Spleen (tissue), 11 donors: Measurements from ENCODE around the gene NUDT16L1. TPM values are rescaled to one million over a fixed set of nuclear protein-coding genes. Genes with fewer than 3 reads are reported as not detected.

Experiments used
- DNase-seq: peaks from one replicate; pipeline ENCODE4 v3.0.0-alpha.2; 2020
- H3K27ac ChIP-seq, 8 donors: fragments of 200-600 bp; sonication (generic) in 7 of 8; 1 replicate in 4 of 8; 2 replicates in 4 of 8; pipeline versions ENCODE4 v1.5.0 to v1.8.0; 2016 to 2021; ENCODE audit warnings: inconsistent platforms in 4 of 8, mild to moderate bottlenecking in 4 of 8, moderate library complexity in 1 of 8
- H3K27me3 ChIP-seq, 7 donors: fragments of 200-600 bp; sonication (generic) in 6 of 7; replicated peaks in 1 of 7; 1 replicate in 4 of 7; 2 replicates in 3 of 7; pipeline versions ENCODE4 v1.5.0 to v1.8.0; 2016 to 2021; ENCODE audit warnings: inconsistent platforms in 3 of 7, mild to moderate bottlenecking in 1 of 7
- H3K36me3 ChIP-seq, 6 donors: fragments of 200-600 bp; sonication (generic) in 5 of 6; 1 replicate in 4 of 6; 2 replicates in 2 of 6; pipeline versions ENCODE4 v1.5.0 to v1.8.0; 2016 to 2021; ENCODE audit warnings: inconsistent platforms in 2 of 6
- H3K4me1 ChIP-seq, 6 donors: fragments of 200-600 bp; sonication (generic) in 5 of 6; 1 replicate in 3 of 6; 2 replicates in 3 of 6; pipeline versions ENCODE4 v1.5.0 to v1.8.0; 2016 to 2021; ENCODE audit warnings: inconsistent platforms in 3 of 6
- H3K4me3 ChIP-seq, 8 donors: fragments of 200-600 bp; sonication (generic) in 7 of 8; 1 replicate in 4 of 8; 2 replicates in 4 of 8; pipeline versions ENCODE4 v1.5.0 to v1.8.0; 2016 to 2021; ENCODE audit warnings: inconsistent platforms in 4 of 8, mild to moderate bottlenecking in 4 of 8, moderate library complexity in 2 of 8
- H3K9me3 ChIP-seq, 8 donors: fragments of 200-600 bp; sonication (generic) in 7 of 8; 1 replicate in 4 of 8; 2 replicates in 4 of 8; pipeline versions ENCODE4 v1.5.0 to v1.8.0; 2016 to 2021; ENCODE audit warnings: inconsistent platforms in 4 of 8
- POLR2A ChIP-seq, 3 donors: fragments of 450-650 bp; IDR thresholded peaks; one replicate each; pipeline ENCODE4 v1.5.1; 2017; ENCODE audit warnings: antibody characterized with exemption in 3 of 3, mild to moderate bottlenecking in 1 of 3
- POLR2AphosphoS5 ChIP-seq, 3 donors: sonication (generic); formaldehyde crosslinking; IDR thresholded peaks; one replicate each; pipeline ENCODE4 v1.5.1; 2017; ENCODE audit warnings: antibody characterized with exemption in 3 of 3
- WGBS, 5 donors: extraction: QIAGEN DNeasy Blood & Tissue Kit in 3 of 5; methylation state at CpG; one replicate each; pipeline versions ENCODE4 v1.1.5 to v1.1.7; 2013 to 2018; 5-methylcytosine and 5-hydroxymethylcytosine counted together
- intact Hi-C: fragments of 100-400 bp; cut with DNase I; formaldehyde crosslinking; loops from one replicate; pipeline ENCODE4 v1.15.0; 2023; ENCODE audit warnings: low total_unique reads
- microRNA-seq, 3 donors: library from miRNA; unstranded; fragments of <30 nt; microRNA quantifications; one replicate each; pipeline versions ENCODE4 to v1.1.0, GENCODE V29; 2019 to 2020
- polyA plus RNA-seq, 3 donors: library from polyadenylated mRNA; stranded (reverse); fragments of 200-250 nt; gene quantifications; one replicate each; pipeline ENCODE4 v1.2.1, GENCODE V29; 2013
- small RNA-seq, 4 donors: library from RNA; depleted of rRNA; stranded (forward); fragments of <200 nt; gene quantifications; one replicate each; pipeline ENCODE3, GENCODE V24; 2016
- total RNA-seq, 7 donors: library from RNA; depleted of rRNA in 3 of 7; stranded (reverse); fragments of >200 nt in 3 of 7; fragmentation: NEBNext Ultra II Directional in 4 of 7; extraction: Animal tissue kit (Norgen Biotek cat#: 25700) in 4 of 7; gene quantifications; one replicate each; pipeline versions ENCODE4 v1.1.0 to v1.2.1, GENCODE V29; 2016 to 2021
- TF ChIP-seq, protein P1 (sequence below), 11 experiments: fragments of 200-600 bp in 7 of 11; fragments of 450-650 bp in 4 of 11; sonication (generic) in 4 of 11; IDR thresholded peaks in 8 of 11; conservative IDR thresholded peaks in 3 of 11; 1 replicate in 7 of 11; 2 replicates in 4 of 11; pipeline versions ENCODE4 v1.4.0 to v1.8.0; 2016 to 2021; ENCODE audit warnings: antibody characterized with exemption in 11 of 11, inconsistent platforms in 4 of 11, mild to moderate bottlenecking in 1 of 11
- donor health status: healthy with polysubstance abuse.
- donor health status: DM: no; HTN: no; CAD: no; lungs with moderate emphysema.
- donor health status: DM: no; HTN: no; CAD: no.
- donor health status: Bipolar disorder and iron deficiency.
- donor health status: healthy.
- donor health status: DM: no; HTN: no; CAD: no.
- donor health status: DM: yes; HTN: yes; CAD: no.

The NUDT16L1 gene
- total and polyA plus RNA-seq, 10 donors, result 26.2 to 47.2 (median 29.4) TPM

DNA sequence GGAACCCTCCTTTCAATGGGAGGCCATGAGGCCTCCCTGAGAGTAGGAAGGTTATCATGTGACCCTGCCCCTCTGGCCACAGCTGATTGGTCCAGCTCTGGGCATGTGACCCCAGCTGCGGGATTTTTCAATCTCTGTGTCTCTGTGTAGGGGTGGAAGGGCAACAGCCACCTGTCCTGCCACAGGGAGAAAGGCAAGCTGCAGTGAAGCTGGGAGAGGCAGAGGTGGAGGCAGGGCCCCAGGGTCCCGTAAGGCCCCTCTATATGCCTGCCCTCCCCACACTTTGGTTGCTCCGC lies 51.9 kb downstream of the NUDT16L1 start:
- Histone ChIP-seq H3K27me3 (no peaks in the 10 kb centered on the region), H3K4me3 (no peak overlapping the region), H3K9me3 (no peaks in the 10 kb centered on the region), H3K4me1 (peaks cover 0 to 51% (median 21%) of the 10 kb centered on the region in 6 donors), H3K36me3 (peaks cover 0 to 20% (median 8%) of the 10 kb centered on the region in 6 donors), H3K27ac (peak overlapping the region in 1 of 8 donors; percentile 13)
- 80 to 100% (median 86%) methylated on average over 1 to 3 of the region's 3 CpGs for whole genome bisulfite sequencing, 5 donors
- no peak for DNase-seq
- intact Hi-C loops, result no loop called here
- TF ChIP-seq, protein P1, sequence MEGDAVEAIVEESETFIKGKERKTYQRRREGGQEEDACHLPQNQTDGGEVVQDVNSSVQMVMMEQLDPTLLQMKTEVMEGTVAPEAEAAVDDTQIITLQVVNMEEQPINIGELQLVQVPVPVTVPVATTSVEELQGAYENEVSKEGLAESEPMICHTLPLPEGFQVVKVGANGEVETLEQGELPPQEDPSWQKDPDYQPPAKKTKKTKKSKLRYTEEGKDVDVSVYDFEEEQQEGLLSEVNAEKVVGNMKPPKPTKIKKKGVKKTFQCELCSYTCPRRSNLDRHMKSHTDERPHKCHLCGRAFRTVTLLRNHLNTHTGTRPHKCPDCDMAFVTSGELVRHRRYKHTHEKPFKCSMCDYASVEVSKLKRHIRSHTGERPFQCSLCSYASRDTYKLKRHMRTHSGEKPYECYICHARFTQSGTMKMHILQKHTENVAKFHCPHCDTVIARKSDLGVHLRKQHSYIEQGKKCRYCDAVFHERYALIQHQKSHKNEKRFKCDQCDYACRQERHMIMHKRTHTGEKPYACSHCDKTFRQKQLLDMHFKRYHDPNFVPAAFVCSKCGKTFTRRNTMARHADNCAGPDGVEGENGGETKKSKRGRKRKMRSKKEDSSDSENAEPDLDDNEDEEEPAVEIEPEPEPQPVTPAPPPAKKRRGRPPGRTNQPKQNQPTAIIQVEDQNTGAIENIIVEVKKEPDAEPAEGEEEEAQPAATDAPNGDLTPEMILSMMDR (IDR thresholded peaks at IDR 0.05 in 8 of 11, conservative IDR thresholded peaks at IDR 0.05 in 3 of 11), result no peak
- no peak for TF ChIP-seq POLR2A (IDR thresholded peaks at IDR 0.05)
- TF ChIP-seq POLR2AphosphoS5 (IDR thresholded peaks at IDR 0.05), result no peak

Small RNA genes lying within 50 kb of the gene (microRNA-seq; reads per million reads assigned to microRNA genes)
- 0 reads per million in 3 donors for gene MIR6769A

Small RNA genes lying within 50 kb of the gene (small RNA-seq; reads per million reads assigned to genes)
- gene MIR6769A, result 0 reads per million in 4 donors

Other genes starting within 250 kb of the NUDT16L1 start
- 10 to 100 TPM; 26.3 to 49.0 (median 40.6) TPM for gene NMRAL1, start 218.9 kb upstream of the NUDT16L1 start, total RNA-seq
- 10 to 100 TPM; 40.1 to 58.6 (median 44.9) TPM for gene NMRAL1, start 218.9 kb upstream of the NUDT16L1 start, polyA plus RNA-seq
- gene HMOX2, start 217.2 kb upstream of the NUDT16L1 start, total RNA-seq, result 10 to 100 TPM; 34.6 to 73.8 (median 59.0) TPM
- 10 to 100 TPM; 26.6 to 48.0 (median 44.0) TPM for gene HMOX2, start 217.2 kb upstream of the NUDT16L1 start, polyA plus RNA-seq
- gene CDIP1, start 154.8 kb upstream of the NUDT16L1 start, total RNA-seq, result 10 to 100 TPM; 17.8 to 26.9 (median 21.8) TPM
- 10 to 100 TPM in 2 of 3 donors, 1 to 10 TPM in 1; 9.6 to 13.8 (median 12.1) TPM for gene CDIP1, start 154.8 kb upstream of the NUDT16L1 start, polyA plus RNA-seq
- gene C16orf96, start 137.2 kb upstream of the NUDT16L1 start, total RNA-seq, result under 1 TPM; 0.17 to 0.33 (median 0.23) TPM
- under 1 TPM; 0.06 to 0.07 (median 0.06) TPM for gene C16orf96, start 137.2 kb upstream of the NUDT16L1 start, polyA plus RNA-seq
- 10 to 100 TPM; 10.0 to 29.2 (median 20.2) TPM for gene UBALD1, start 78.7 kb upstream of the NUDT16L1 start, total RNA-seq
- 10 to 100 TPM; 12.6 to 33.6 (median 13.6) TPM for gene UBALD1, start 78.7 kb upstream of the NUDT16L1 start, polyA plus RNA-seq
- 100 to 1,000 TPM in 1 of 7 donors, 10 to 100 TPM in 6; 65.6 to 132 (median 83.6) TPM for gene MGRN1, start 68.7 kb upstream of the NUDT16L1 start, total RNA-seq
- gene MGRN1, start 68.7 kb upstream of the NUDT16L1 start, polyA plus RNA-seq, result 10 to 100 TPM in 1 of 3 donors, 1 to 10 TPM in 2; 7.6 to 26.9 (median 8.8) TPM
- gene ANKS3, start 40.7 kb downstream of the NUDT16L1 start, total RNA-seq, result 10 to 100 TPM; 12.5 to 27.6 (median 21.8) TPM
- gene ANKS3, start 40.7 kb downstream of the NUDT16L1 start, polyA plus RNA-seq, result 10 to 100 TPM; 15.3 to 29.5 (median 26.2) TPM
- 1 to 10 TPM in 1 of 7 donors, under 1 TPM in 3, not detected in 3; 0.57 to 1.2 (median 0.74) TPM for gene DNAAF8, start 41.0 kb downstream of the NUDT16L1 start, total RNA-seq
- gene DNAAF8, start 41.0 kb downstream of the NUDT16L1 start, polyA plus RNA-seq, result under 1 TPM; 0.17 to 0.35 (median 0.30) TPM
- gene ZNF500, start 73.6 kb downstream of the NUDT16L1 start, total RNA-seq, result 10 to 100 TPM; 12.0 to 32.3 (median 22.2) TPM
- 10 to 100 TPM in 1 of 3 donors, 1 to 10 TPM in 2; 2.5 to 19.0 (median 3.5) TPM for gene ZNF500, start 73.6 kb downstream of the NUDT16L1 start, polyA plus RNA-seq
- not detected for gene SEPTIN12, start 94.8 kb downstream of the NUDT16L1 start, total RNA-seq
- gene SEPTIN12, start 94.8 kb downstream of the NUDT16L1 start, polyA plus RNA-seq, result under 1 TPM in 1 of 3 donors, not detected in 2; 0.37 TPM
- not detected for gene SMIM22, start 101.8 kb downstream of the NUDT16L1 start, total RNA-seq
- not detected for gene SMIM22, start 101.8 kb downstream of the NUDT16L1 start, polyA plus RNA-seq
- gene ROGDI, start 109.1 kb downstream of the NUDT16L1 start, total RNA-seq, result 10 to 100 TPM; 25.5 to 41.4 (median 31.5) TPM
- gene ROGDI, start 109.1 kb downstream of the NUDT16L1 start, polyA plus RNA-seq, result 10 to 100 TPM; 24.6 to 47.5 (median 41.6) TPM
- 100 to 1,000 TPM in 1 of 7 donors, 10 to 100 TPM in 6; 47.2 to 117 (median 83.1) TPM for gene GLYR1, start 153.7 kb downstream of the NUDT16L1 start, total RNA-seq
- gene GLYR1, start 153.7 kb downstream of the NUDT16L1 start, polyA plus RNA-seq, result 10 to 100 TPM; 26.6 to 53.4 (median 34.0) TPM
- gene UBN1, start 153.9 kb downstream of the NUDT16L1 start, total RNA-seq, result 10 to 100 TPM; 41.6 to 69.4 (median 58.9) TPM
- 10 to 100 TPM in 1 of 3 donors, 1 to 10 TPM in 2; 4.8 to 16.2 (median 5.5) TPM for gene UBN1, start 153.9 kb downstream of the NUDT16L1 start, polyA plus RNA-seq
- under 1 TPM in 4 of 7 donors, not detected in 3; 0.18 to 0.37 (median 0.19) TPM for gene PPL, start 243.6 kb downstream of the NUDT16L1 start, total RNA-seq
- under 1 TPM; 0.11 to 0.77 (median 0.29) TPM for gene PPL, start 243.6 kb downstream of the NUDT16L1 start, polyA plus RNA-seq